RWPE1 (cell line): ENCODE measurements around the gene KDM8.

Source experiments
- CTCF ChIA-PET: fragments of 350-600 bp; sonication (Branson Sonifier 250); formaldehyde crosslinking; extraction: SDS; loops from one replicate; lab custom pipeline; 2021; lab: Yijun Ruan, JAX
- POLR2A ChIA-PET: fragments of 400-600 bp; formaldehyde crosslinking; extraction: SDS; loops from one replicate; lab custom pipeline; 2020; ENCODE audit warnings: antibody characterized with exemption; ENCODE audit not compliant: low non-redundant PET; lab: Yijun Ruan, JAX
- DNase-seq: peaks from one replicate; pipeline ENCODE4 v3.0.0; 2012; ENCODE audit warnings: low spot score
- H3K27ac ChIP-seq: fragments of 450-650 bp; 2 replicates; pipeline ENCODE4 v1.5.1; 2017
- CTCF ChIP-seq: fragments of 450-650 bp; conservative IDR thresholded peaks from 2 replicates; pipeline ENCODE4 v1.5.1; 2017; ENCODE audit warnings: low read depth, mild to moderate bottlenecking

Gene KDM8

DNA sequence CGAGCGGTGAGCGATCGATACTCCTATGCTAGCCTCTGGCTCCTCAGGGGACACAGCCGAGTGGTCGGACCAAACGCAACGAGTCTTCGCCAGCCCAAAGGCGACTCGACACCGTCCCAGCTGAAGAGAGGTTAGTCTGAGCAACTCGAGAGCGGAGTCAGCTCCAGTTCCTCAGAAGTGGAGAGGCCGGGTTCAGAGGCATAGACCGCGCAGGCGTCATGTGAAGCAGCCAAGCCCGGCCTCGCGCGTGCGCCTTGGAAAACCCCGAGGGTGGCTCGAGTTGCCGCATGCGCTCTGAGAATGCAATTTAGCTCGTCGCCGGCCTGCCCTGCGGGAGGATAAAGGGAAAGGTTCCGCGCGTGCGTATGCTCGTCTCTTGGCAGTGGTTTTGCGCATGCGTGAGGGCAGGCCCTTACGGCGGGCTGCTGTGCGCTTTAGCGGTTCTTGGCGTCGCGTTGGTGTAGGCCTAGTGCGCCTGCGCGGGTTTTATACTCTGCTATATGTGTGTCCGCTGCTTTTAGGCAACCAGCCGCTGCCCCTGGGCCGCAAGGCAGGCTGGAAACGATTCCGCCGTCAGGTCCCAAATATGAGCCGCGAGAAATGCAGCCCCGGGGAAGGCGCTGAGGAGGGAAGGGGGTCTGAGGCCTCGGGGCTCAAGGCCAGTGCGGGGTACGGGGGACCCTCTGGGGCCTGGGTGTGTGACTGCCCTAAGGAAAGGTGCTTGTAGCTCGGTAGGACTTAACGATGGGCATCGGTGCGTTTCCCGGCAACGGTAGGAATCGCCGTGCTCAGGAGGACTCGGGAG, at the start of gene KDM8:
KDM8 (plus strand) TSS at position 20 of the 805 bp plus-strand sequence. CDS start 6,598 bp downstream, outside the sequence.
- H3K27ac ChIP-seq = peak within 1 kb of the TSS; percentile 94
- ChIA-PET CTCF (interaction anchor here (0.6 kb wide), 1 partner anchor 1970 kb away, joined by 4 read pairs; no protein-coding TSS in a partner anchor), POLR2A (no interaction called here)
- DNase-seq = peak; percentile 98
- TF ChIP-seq CTCF = no peak

DNA sequence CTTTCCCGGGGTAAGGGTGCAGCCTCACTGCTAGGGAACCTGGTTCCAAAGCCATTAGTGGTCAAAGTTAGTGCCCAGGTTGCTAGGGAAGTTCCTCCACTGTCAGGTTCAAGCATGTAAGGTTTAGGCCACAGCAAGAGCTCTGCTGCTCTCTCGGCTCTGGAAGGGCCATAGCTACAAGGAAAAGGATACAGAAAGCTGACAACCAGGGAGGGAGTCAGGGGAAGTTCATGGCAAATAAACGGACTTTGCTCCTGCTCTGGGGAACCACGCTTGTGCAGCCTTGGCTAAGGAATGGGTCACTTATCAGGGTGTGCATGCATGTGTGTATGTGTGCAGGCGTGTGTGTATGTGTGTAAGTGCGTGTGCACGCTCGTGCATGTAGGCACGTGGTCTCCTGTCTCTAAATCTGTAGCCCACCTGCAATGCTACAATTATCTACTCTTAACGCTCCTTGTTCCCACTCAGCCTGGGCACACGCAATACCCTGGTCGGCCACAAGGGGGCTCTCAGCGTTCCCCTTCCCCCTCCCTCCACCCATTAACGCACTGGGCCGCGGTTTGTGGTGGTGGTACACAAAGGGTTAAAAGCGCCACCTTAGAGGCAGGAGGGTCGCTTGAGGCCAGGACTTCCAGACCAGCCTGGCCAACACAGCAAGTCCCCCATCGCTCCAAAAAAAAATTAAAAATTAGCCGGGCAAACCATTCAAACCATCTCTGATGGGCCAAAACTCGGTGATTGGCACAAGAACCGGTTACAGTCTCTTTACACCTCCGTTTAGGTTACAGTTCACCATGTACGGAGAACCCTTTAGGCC, 48.4 kb upstream of the KDM8 start:
- ChIA-PET CTCF (interaction anchor here (0.6 to 2.0 kb wide), 5 partner anchors 9 to 233 kb away, joined by 3 to 8 read pairs (median 4); no protein-coding TSS in a partner anchor), POLR2A (no interaction called here)
- no peak overlapping the region for H3K27ac ChIP-seq
- peak; percentile 68 for DNase-seq
- peak; percentile 96 for TF ChIP-seq CTCF

- ChIA-PET POLR2A (no interaction called here), CTCF (interaction anchor here (0.6 to 2.0 kb wide), 2 partner anchors 10 to 211 kb away, joined by 3 to 8 read pairs; no protein-coding TSS in a partner anchor)
- DNase-seq = no peak
- no peak overlapping the region for H3K27ac ChIP-seq
- no peak for TF ChIP-seq CTCF
Measured at GRCh38 chr16:27156579-27156978, 46.7 kb upstream of the KDM8 start.

DNA sequence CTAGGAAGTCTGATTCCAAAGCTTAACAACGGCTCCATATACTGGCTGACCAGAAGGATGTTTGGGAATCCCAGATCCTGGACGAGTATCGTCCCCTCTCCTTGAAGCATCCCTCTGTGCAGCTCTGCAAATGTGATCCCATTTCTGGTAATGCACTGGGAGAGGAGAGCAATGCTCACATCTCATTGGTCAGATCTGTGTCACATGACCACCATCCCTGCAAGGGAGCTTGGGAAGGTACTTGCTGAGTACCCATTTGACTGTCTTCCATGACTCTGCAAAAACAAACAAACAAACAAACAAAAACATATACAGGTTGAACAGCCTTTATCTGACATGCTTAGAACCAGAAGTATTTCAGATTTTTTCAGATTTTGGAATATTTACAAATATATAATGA, 41.9 kb upstream of the KDM8 start:
- CTCF ChIA-PET = no interaction called here
- H3K27ac ChIP-seq = no peak overlapping the region
- POLR2A ChIA-PET = no interaction called here
- TF ChIP-seq CTCF = no peak
- no peak for DNase-seq

DNA sequence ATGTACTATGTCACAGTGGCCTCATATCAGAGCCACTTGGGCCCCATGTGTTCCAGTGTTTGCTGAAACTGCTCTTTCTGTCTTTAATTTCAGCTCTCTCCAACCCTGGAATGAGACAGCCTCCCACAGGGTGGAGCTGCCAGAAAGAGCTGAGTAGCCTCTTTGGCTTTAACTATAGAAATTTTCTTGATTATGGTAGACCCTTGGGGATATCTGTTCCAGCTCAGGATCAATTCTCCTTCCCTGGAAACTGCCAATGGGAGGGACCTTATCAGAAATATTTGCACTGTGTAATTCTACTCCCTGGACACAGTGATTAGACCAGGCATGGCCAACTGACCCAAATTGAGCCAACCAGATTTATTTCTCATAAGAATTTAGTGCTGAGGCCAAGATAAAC, 39.0 kb upstream of the KDM8 start:
- POLR2A ChIA-PET = no interaction called here

More for the DNA sequence above, 39.0 kb upstream of the KDM8 start:
- no peak for DNase-seq
- no peak overlapping the region for H3K27ac ChIP-seq
- TF ChIP-seq CTCF = no peak
- CTCF ChIA-PET = no interaction called here
